HG03378 (cell line): ENCODE measurements around the gene MAPKAPK5.
"Not testable (repeated sequence)": the region's sequence is repeated elsewhere in the genome, so short reads cannot be mapped to it uniquely, and the experiment has no call there.

Source experiments
- ATAC-seq: cut with Tn5 transposase; IDR thresholded peaks from one replicate; pipeline ENCODE4 v1.9.1; 2021; ENCODE audit warnings: mild to moderate bottlenecking, moderate library complexity; ENCODE audit not compliant: unreplicated experiment

Gene MAPKAPK5

GRCh38 chr12:111826992-111827391 lies 15.0 kb upstream of the MAPKAPK5 start:
- no peak for ATAC-seq

DNA sequence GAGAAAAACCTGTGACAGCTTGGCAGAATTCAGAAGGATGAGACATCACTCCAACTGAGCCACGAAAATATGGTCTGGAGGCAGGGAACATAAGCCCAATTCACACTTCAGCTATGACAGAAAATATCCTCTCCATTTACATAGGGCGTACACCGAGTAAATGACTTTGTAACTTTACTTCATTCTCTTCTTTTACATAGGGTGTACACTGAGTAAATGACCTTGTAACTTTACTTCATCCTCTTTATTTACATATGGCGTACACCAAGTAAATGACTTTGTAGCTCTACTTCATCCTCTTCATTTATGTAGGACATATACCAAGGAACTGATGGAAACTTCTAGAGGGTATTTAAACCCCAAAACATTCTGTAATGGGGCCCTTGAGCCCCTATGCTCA lies 14.1 kb upstream of the MAPKAPK5 start:
- ATAC-seq = no peak

GRCh38 chr12:111828338-111828979 lies 13.6 kb upstream of the MAPKAPK5 start:
- ATAC-seq = no peak

GRCh38 chr12:111829635-111830034 lies 12.4 kb upstream of the MAPKAPK5 start:
- ATAC-seq = not testable (repeated sequence)

DNA sequence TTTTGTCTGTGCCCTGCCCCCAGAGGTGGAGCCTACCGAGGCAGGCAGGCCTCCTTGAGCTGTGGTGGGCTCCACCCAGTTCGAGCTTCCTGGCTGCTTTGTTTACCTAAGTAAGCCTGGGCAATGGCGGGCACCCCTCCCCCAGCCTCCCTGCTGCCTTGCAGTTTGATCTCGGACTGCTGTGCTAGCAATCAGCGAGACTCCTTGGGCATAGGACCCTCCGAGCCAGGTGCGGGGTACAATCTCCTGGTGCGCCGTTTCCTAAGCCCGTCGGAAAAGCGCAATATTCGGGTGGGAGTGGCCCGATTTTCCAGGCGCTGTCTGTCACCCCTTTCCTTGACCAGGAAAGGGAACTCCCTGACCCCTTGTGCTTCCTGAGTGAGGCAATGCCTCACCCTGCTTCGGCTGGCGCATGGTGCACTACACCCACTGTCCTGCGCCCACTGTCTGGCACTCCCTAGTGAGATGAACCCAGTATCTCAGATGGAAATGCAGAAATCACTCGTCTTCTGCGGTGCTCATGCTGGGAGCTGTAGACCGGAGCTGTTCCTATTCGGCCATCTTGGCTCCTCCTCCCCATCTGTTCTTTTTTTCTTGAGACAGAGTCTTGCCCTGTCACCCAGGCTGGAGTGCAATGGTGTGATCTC lies 7.2 kb upstream of the MAPKAPK5 start:
- ATAC-seq = not testable (repeated sequence)

DNA sequence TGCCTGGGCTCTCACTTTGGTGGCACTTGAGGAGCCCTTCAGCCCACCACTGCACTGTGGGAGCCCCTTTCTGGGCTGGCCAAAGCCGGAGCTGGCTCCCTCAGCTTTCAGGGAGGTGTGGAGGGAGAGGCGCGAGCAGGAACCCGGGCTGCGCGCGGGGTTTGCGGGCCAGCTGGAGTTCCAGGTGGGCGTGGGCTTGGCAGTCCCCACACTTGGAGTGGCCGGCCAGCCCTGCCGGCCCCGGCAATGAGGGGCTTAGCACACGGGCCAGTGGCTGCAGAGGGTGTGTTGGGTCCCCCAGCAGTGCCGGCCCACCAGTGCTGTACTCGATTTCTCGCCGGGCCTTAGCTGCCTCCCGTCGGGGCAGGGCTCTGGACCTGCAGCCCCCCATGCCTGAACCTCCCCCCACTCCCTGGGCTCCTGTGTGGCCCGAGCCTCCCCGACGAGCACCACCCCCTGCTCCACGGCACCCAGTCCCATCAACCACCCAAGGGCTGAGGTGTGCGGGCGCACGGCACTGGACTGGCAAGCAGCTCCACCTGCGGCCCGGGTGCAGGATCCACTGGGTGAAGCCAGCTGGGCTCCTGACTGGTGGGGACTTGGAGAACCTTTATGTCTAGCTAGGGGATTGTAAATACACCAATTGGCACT lies 6.4 kb upstream of the MAPKAPK5 start:
- not testable (repeated sequence) for ATAC-seq

- ATAC-seq = no peak
These were observed 3.7 kb upstream of the MAPKAPK5 start for GRCh38 chr12:111838353-111838752.

DNA sequence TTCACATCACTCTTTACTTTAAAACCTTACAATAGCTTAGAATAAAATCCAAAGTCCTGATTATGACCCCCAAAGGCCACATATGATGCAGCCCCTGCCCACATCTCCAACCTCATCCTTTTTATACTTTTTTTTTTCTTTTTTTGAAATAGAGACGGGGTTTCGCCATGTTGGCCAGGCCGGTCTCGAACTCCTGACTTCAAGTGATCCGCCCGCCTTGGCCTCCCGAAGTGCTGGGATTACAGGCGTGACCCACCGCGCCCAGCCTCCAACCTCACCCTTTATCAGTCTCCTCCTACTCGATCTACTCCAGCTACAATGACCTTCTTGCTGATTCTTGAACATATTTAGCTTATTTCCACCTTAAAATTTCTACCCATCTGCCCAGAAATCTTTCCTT lies 1.2 kb upstream of the MAPKAPK5 start:
- no peak for ATAC-seq

GRCh38 chr12:111841236-111841749 lies 735 bp upstream of the MAPKAPK5 start:
- peak; percentile 18 for ATAC-seq

GRCh38 chr12:111842556-111843396 lies 748 bp downstream of the MAPKAPK5 start:
- peak; percentile 16 for ATAC-seq

- no peak for ATAC-seq
These were observed 4.0 kb downstream of the MAPKAPK5 start for GRCh38 chr12:111846016-111846415.

- ATAC-seq = no peak
These were observed 8.5 kb downstream of the MAPKAPK5 start for GRCh38 chr12:111850526-111850925.

DNA sequence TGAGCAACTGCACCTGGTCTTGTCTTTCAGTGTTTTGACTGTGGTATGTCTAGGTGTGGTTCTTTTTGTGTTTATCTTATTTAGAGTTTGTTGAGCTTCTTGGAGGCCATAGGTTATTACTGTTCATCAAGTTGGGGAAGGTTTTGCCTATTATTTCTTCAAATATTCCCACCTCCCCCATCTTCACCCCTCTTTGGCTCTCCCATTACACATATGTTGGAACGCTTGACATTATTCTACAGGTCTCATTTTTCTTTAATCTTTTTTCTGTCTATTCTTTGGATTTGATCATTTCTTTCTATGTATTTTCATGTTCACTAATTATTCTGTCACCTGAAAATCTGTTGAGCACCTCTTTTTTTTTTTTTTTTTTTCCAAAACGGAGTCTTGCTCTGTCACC lies 16.2 kb downstream of the MAPKAPK5 start:
- no peak for ATAC-seq

- ATAC-seq = no peak
These were observed 16.8 kb downstream of the MAPKAPK5 start for GRCh38 chr12:111858778-111859177.

- ATAC-seq = no peak
These were observed 22.9 kb downstream of the MAPKAPK5 start for GRCh38 chr12:111864913-111865312.

DNA sequence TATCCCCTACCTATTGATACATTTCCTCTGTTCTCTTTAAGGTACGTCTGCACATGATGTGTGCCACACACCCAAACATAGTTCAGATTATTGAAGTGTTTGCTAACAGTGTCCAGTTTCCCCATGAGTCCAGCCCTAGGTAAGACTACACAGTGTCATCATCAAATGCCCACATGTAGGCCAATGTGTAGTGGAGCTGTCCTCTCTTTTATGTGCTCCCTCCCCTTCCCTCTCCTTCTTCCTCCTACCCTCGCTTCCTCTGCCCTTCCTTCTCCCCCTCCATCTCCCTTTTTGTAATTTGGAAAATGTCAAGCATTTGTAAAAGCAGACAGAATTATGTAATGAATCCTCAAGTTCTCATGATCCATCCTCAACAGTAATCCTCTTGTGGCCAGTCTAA lies 25.5 kb downstream of the MAPKAPK5 start:
- no peak for ATAC-seq

DNA sequence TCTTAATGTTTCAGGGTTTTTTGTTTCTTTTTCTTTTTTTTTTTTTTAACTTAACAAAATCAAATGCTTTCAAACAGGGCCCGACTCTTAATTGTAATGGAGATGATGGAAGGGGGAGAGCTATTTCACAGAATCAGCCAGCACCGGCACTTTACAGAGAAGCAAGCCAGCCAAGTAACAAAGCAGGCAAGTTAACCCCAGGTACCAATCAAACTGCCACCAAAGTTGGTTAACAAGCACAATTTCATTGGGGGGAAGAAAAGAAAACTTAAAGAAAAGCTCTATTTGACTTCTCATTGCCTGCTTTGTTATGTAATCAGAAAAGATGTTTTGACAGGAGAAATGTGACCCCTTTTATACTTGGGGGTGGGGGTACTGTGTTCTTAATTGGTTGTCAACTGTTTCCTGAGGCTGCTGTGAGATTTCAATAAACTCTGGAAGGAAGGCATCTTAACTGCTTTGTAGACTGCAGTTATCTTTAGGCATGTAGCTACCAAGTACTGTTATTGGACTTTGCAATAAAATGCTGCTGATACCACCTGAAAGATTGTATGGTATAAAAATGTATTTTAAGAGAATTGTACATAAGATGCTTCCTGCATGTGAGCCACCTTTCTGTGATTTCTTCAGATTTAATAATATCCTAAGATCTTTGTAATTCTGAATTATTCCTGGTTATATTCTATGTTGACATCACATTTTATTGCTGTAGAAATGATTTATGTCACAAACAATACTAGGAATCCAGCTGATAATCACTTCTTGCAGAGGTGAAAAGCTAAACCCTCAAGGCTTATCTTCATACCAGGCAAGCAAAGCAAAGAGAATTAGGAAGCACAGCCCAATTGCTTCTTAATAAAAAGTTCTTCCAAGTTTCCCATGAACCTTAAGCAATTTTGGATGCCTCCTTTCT lies 26.9 kb downstream of the MAPKAPK5 start:
- no peak for ATAC-seq

DNA sequence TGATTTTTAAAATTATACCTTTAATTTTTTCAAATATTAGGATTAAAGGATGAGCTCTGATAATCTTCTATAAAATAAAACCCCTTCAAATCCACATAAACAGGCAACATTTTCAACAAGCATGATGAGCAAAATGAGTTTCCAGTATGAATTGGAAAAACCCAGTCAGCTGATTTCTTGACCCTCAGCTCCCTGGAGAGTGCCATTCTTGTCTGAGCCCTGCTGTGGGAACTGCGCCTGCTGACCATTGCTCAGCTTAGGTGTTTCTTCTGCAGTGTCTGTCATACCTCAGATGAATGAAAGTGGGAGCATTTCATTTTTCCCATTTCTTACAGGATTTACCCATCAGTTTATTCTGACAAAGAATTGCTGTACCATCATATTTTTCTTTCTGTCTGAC lies 27.6 kb downstream of the MAPKAPK5 start:
- no peak for ATAC-seq

DNA sequence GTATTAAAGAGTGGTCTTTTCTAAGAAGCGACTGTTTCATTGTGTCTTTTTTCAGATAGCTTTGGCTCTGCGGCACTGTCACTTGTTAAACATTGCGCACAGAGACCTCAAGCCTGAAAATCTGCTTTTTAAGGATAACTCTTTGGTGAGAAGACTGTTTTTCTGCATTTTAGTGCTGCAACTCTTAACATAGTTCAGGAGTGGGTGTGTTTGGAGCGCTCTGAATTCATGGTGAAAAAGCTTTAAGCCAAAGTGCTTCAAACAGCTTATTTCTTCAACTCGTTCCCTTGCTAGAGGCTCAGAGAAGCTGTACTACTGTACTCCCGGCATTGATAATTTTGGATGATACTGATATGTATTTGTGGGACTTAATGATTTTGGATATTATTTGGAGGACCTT lies 28.2 kb downstream of the MAPKAPK5 start:
- no peak for ATAC-seq

DNA sequence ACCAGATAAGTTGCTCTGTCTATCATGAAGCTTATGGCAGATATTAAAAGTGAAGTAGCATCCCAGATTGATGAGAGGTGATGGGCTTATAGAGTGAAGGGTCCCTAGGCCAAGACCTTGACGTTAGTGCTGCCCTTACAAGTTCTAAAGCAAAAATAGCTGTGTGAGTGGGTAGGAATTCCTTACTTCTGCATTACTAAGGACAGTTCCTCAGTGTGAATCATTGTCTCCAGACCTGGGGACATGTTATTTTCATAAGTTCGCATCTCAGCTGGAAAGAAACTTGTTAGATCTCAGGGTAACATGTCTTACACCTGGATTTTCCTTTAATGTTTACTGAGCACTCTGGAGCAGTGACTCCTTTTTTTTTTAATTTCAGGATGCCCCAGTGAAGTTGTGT lies 28.7 kb downstream of the MAPKAPK5 start:
- ATAC-seq = no peak
